GOT3 (cell line): ENCODE data around the gene BBS9.

Experiments
- DNase-seq: peaks from one replicate; lab custom pipeline; 2025; ENCODE audit warnings: mixed read lengths; lab: John Stamatoyannopoulos, UW

Gene BBS9

GRCh38 chr7:33127085-33127484 lies 2.3 kb upstream of the BBS9 start:
- no peak for DNase-seq

DNA sequence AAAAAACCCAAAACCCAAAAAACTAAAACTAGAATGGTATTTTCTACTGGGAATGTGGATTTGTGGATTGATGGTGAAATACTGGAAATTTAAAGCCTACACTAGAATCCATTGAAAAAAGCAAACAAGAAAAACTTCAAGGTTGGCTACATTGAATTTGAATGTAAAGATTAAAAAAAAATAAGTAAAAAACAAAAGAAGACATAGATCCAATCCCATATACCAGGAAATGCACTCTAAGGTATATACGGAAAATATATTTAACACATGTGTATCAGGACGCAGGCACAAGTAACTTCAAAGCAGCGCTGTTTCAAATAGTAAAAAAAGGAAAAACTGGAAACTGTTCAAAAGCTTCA lies 754 bp upstream of the BBS9 start:
- no peak for DNase-seq

- no peak for DNase-seq
Measured at GRCh38 chr7:33129806-33130153, 416 bp downstream of the BBS9 start.

GRCh38 chr7:33130184-33130583 lies 820 bp downstream of the BBS9 start:
- DNase-seq: no peak

- no peak for DNase-seq
Measured at GRCh38 chr7:33137103-33137502, 7.7 kb downstream of the BBS9 start.

DNA sequence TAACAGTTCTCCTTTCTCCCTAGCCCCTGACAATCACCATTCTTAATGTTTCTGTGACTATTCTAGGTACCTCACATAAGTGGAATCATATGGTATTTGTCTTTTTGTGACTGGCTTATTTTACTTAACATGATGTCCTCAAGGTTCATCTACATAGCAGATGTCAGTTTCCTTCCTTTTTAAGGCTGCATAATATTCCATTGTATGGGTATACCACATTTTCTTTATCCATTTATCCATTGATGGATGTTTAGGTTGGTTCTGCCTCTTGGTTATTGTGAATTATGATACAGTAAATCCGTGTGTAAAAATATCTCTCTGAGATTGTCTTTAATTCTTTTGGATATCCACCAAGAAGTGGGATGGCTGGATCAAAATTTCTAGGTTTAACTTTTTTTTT lies 13.2 kb downstream of the BBS9 start:
- no peak for DNase-seq

- DNase-seq: no peak
Measured at GRCh38 chr7:33143996-33144718, 14.8 kb downstream of the BBS9 start.

- no peak for DNase-seq
Measured at GRCh38 chr7:33145156-33145555, 15.8 kb downstream of the BBS9 start.

- DNase-seq: no peak
Measured at GRCh38 chr7:33152087-33152486, 22.7 kb downstream of the BBS9 start.

GRCh38 chr7:33155811-33156210 lies 26.4 kb downstream of the BBS9 start:
- DNase-seq: no peak

DNA sequence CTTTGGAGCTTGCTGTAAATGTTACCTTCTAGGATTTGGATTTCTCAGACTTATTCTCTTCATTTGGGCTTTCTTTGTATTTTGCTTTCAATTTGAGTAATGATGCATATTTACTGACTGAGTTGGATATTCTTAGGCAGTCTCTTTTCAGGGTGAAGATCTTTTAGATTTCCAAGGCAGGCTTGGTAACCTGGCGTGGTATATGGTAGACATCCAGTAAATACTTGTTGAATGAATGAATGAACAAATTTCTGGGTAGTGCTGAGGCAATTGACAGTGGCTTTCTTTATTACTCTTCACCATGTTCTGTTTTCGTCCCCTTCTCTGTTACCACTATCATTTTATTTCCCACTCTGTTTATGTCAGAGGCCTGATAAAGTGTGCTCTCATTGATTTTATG lies 27.1 kb downstream of the BBS9 start:
- DNase-seq: no peak

DNA sequence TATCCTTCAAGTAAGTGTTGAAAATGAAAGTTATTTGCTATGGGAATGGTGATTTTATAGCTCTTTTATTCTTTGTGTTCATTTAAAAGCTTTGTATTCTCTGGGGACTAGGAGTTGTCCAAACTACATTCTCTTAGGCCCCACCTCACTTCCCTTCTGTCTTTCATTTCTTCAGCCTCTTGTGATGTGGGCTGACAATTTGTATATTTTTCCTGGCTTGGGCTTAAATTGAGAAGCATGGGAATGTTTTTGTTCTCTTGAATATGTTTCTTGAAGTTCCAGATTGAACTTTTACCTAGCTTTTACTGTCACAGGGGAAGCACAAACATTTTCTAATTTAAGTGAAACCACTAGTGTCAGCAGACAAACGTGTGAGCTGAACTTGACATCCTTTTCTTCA lies 27.9 kb downstream of the BBS9 start:
- DNase-seq: no peak

- no peak for DNase-seq
Measured at GRCh38 chr7:33157781-33158180, 28.4 kb downstream of the BBS9 start.

- DNase-seq: no peak
Measured at GRCh38 chr7:33177876-33178275, 48.5 kb downstream of the BBS9 start.

GRCh38 chr7:33179519-33179918 lies 50.2 kb downstream of the BBS9 start:
- DNase-seq: no peak

DNA sequence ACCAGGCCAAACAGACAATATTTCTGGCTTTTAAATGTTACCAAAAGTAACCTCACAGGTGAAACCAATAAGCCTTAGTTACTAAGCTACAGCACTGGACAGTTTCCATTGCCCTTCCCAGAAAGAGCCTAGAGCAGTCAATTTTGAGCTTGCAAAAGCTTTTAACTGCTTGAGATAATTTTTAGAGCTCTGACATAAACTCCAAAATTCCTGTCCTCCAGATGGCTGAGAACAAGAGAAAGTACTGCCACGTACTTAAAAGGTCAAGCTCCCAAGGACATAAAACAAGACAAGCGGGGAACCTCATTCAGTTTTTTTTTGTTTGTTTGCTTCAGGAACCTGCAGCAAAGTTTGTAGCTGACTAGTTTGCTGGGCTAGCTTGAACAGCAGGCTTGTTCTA lies 54.1 kb downstream of the BBS9 start:
- no peak for DNase-seq

- no peak for DNase-seq
Measured at GRCh38 chr7:33184828-33185227, 55.5 kb downstream of the BBS9 start.

DNA sequence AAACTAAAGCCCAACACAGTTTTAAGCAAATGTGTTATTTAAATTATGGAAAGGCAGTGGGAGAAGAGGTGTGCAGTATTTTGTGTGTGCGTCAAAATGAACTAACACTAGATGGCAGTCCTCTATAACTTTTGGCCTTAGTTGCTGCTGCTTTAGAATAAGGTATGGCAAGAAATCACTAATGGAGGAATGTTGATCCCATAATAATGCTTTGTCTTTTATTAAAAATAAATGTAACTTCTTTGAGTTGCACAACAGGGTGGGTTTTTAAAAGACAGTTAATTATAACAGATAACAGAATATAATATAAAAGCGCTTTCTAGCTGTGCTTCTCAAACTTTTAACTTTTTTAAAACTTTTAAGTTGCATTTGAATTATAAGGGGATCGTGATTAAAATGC lies 56.4 kb downstream of the BBS9 start:
- no peak for DNase-seq

DNA sequence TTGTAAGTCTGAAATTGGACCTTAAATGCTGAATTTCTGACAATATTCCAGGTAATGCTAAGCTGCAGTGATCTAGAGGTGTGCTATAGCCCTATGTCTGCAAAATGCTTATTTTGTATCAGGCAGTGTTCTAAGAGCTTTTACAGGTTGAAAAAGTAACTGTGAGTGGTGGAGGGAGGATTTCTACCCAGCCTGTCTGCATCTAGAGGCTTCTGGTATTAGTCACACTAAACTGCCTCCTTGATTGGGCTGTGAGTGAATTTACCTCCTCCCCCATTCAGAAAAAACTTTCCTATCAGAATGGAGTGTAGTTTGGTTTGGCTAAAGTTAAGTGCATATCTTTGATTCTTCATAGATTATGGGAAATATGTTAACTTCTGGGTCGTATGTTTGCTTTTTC lies 56.8 kb downstream of the BBS9 start:
- no peak for DNase-seq

- DNase-seq: no peak
Measured at GRCh38 chr7:33190688-33191304, 61.4 kb downstream of the BBS9 start.

- DNase-seq: no peak
Measured at GRCh38 chr7:33191340-33191739, 62.0 kb downstream of the BBS9 start.

DNA sequence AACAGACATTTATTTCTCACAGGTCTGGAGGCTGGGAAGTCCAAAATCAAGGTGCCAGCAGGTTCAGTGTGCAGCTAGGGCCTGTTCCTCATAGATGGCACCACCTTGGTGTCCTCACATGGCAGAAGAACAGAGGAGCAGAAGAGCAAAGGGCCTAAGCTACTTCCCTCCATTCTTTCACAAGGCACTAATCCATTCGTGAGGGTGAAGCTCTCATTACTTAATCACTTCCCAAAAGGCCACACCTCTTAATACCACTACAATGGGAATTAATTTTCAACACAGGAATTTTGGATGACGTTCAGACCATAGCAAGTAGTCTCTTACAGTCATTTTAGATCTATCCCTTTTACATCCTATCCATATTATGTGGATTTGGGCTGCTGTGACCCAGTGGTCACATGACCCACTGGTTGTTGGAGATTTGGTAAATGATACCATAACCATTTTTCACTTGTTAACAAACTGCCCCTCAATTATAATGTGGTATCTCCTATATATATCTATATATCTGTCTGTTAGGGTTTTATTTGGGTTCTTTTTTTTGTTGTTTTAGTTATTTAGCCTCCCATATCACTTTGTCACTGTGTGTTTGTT lies 63.4 kb downstream of the BBS9 start:
- DNase-seq: no peak

- DNase-seq: no peak
Measured at GRCh38 chr7:33193308-33193864, 64.0 kb downstream of the BBS9 start.

- no peak for DNase-seq
Measured at GRCh38 chr7:33195264-33195663, 65.9 kb downstream of the BBS9 start.
